IPS DF 19.7 (cell line): ENCODE results near the gene SLC6A19.
"Not testable (repeated sequence)": the region's sequence is repeated elsewhere in the genome, so short reads cannot be mapped to it uniquely, and the experiment has no call there.

Source experiments
- DNase-seq: peaks from one replicate; pipeline ENCODE4 v3.0.0-alpha.2; 2013; ENCODE audit warnings: low read depth, low spot score

The SLC6A19 gene

GRCh38 chr5:1265461-1266455 lies 64.4 kb downstream of the SLC6A19 start:
- DNase-seq: no peak

GRCh38 chr5:1266791-1267190 lies 65.4 kb downstream of the SLC6A19 start:
- DNase-seq: no peak

GRCh38 chr5:1267464-1267863 lies 66.1 kb downstream of the SLC6A19 start:
- not testable (repeated sequence) for DNase-seq

GRCh38 chr5:1268056-1268455 lies 66.7 kb downstream of the SLC6A19 start:
- DNase-seq: no peak

GRCh38 chr5:1268666-1269065 lies 67.3 kb downstream of the SLC6A19 start:
- DNase-seq: no peak

GRCh38 chr5:1270426-1270825 lies 69.0 kb downstream of the SLC6A19 start:
- no peak for DNase-seq

- DNase-seq: no peak
Observed at GRCh38 chr5:1270933-1271914, 69.8 kb downstream of the SLC6A19 start.

- no peak for DNase-seq
Observed at GRCh38 chr5:1272201-1272600, 70.8 kb downstream of the SLC6A19 start.

- no peak for DNase-seq
Observed at GRCh38 chr5:1273745-1274144, 72.3 kb downstream of the SLC6A19 start.

GRCh38 chr5:1274471-1274870 lies 73.1 kb downstream of the SLC6A19 start:
- DNase-seq: no peak
